SK-N-SH treated with all-trans-retinoic acid at 6 μM for 48 hours (cell line): ENCODE measurements around the gene PPM1B.

Experiments
- OSR1 ChIP-seq: fragments of 250-450 bp; sonication (Bioruptor Pico); IDR thresholded peaks from 2 replicates; pipeline ENCODE4 v1.8.0; 2022; ENCODE audit warnings: moderate library complexity, mild to moderate bottlenecking, inconsistent platforms
- ZC3H10 ChIP-seq: fragments of 250-450 bp; sonication (Bioruptor Pico); IDR thresholded peaks from 2 replicates; pipeline ENCODE4 v1.5.1; 2021; ENCODE audit warnings: mild to moderate bottlenecking, moderate library complexity
- ZNF565 ChIP-seq: fragments of 450-650 bp; formaldehyde crosslinking; conservative IDR thresholded peaks from 2 replicates; pipeline ENCODE4 v1.5.0; 2020; ENCODE audit warnings: low read depth, mild to moderate bottlenecking, moderate library complexity

DNA sequence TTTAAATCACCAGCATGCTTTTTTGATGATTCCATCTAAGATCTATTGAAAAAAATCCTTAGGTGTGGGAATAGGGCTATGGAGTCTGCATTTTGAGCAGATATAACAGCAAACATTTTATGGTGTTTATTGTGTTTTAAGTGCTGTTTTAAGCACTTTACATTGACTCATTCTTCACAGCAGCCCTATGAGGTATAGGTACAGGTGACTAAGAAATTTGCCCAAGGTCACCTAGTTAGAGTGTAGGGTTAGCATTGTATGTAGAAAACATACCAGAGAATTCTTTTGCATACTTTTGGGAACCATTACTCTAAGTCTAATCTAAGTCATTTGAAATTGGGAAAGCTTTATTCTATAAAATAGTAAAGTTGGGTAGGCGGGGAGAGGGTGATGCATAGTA, 31.3 kb downstream of the PPM1B start:
- TF ChIP-seq OSR1: no peak
- no peak for TF ChIP-seq ZC3H10 (CRISPR knock-in tag)
- TF ChIP-seq ZNF565 (CRISPR knock-in tag): no peak
